ENCODE measurements around the gene RASGRF1. TPM values are rescaled to one million over a fixed set of nuclear protein-coding genes. Genes with fewer than 3 reads are reported as not detected.
A peak's percentile ranks its signal among the peaks of the same experiment; 100 is the strongest.

Gene RASGRF1
- total and polyA plus RNA-seq, 9 of the 15 experiments (the other 6 are each of a cell fraction or from before 2014, with no cell fraction given): 0.03 to 0.58 (median 0.06) TPM; not detected in 1

GRCh38 chr15:78934655-78935023 lies 155.9 kb downstream of the RASGRF1 start:
- Histone ChIP-seq H4K20me1 (replicated peaks; ENCODE audit: control insufficient read depth, insufficient read depth, low read length) (no peaks in the 10 kb centered on the region), H3K27ac (ENCODE audit: extremely low read depth, low read depth, low read length) (no peak overlapping the region), H3K27me3 (ENCODE audit: control insufficient read depth in 2 of 2, insufficient read depth in 2 of 2, low read length in 2 of 2) (no peaks in the 10 kb centered on the region), H3K9ac (ENCODE audit: insufficient read depth in 1 of 2, low read depth in 2 of 2, low read length in 2 of 2) (peak overlapping the region in 1 of 2 experiments; percentile 39; a peak in 1 of 4 replicates), H3K79me2 (ENCODE audit: control insufficient read depth, insufficient read depth, low read length) (peaks cover 9% of the 10 kb centered on the region; the same call in 2 of the 3 replicates), H2AFZ (ENCODE audit: low read depth, low read length) (no peak overlapping the region), H3K9me3 (replicated peaks; ENCODE audit: control insufficient read depth, insufficient read depth, low read depth, low read length) (no peaks in the 10 kb centered on the region), H3K4me1 (replicated peaks in 1 of 2; ENCODE audit: control insufficient read depth in 2 of 2, insufficient read depth in 2 of 2, low read length in 2 of 2) (peaks cover 26 to 34% of the 10 kb centered on the region in 2 experiments), H3K4me2 (ENCODE audit: insufficient read depth, low read length) (no peak overlapping the region), H3K36me3 (ENCODE audit: control insufficient read depth, insufficient read depth, low read length) (peaks cover 78% of the 10 kb centered on the region; the same call in 2 of the 3 replicates), H3K9me1 (ENCODE audit: control insufficient read depth, insufficient read depth, low read length) (no peaks in the 10 kb centered on the region), H3K4me3 (no peak overlapping the region)
- DNase-seq (ENCODE audit: extremely low read depth in 1 of 4, low spot score in 3 of 4) (no peak), ATAC-seq (no peak), FAIRE-seq (no peak)
- 82% methylated on average over 5 of the region's 5 CpGs for WGBS (ENCODE audit: insufficient coverage, low coverage, missing lambda C conversion rate)
- CTCF ChIA-PET (ENCODE audit: low intra/inter-chr PET ratio): no interaction called here
- in situ Hi-C loops (cut with MboI) (no loop called here), intact Hi-C loops (cut with micrococcal nuclease) (no loop called here)
- POLR2A ChIA-PET: interaction anchor here (1.9 kb wide), 1 partner anchor 10 kb away, joined by 10 read pairs; the partner anchor contains the start of gene CTSH
- BruUV-seq (replicated peaks): no TSS peak
- no peak for TF ChIP-seq SMARCA5 (IDR thresholded peaks at IDR 0.05)
- TF ChIP-seq PHB2 (IDR thresholded peaks at IDR 0.05; ENCODE audit: low read depth): no peak
- no peak for TF ChIP-seq BCOR (IDR thresholded peaks at IDR 0.05)
- no peak for TF ChIP-seq CLOCK (CRISPR knock-in tag; IDR thresholded peaks at IDR 0.05; ENCODE audit: borderline replicate concordance)
- TF ChIP-seq CBFA2T2 (conservative IDR thresholded peaks at IDR 0.05): no peak
- no peak for TF ChIP-seq ZNF282 (CRISPR knock-in tag; IDR thresholded peaks at IDR 0.05)
- TF ChIP-seq ZFP91 (CRISPR knock-in tag; IDR thresholded peaks at IDR 0.05): no peak
- TF ChIP-seq ESRRA (IDR thresholded peaks at IDR 0.05; ENCODE audit: borderline replicate concordance, low read depth): no peak
- TF ChIP-seq MAFG (tag; conservative IDR thresholded peaks at IDR 0.05): no peak
- no peak for TF ChIP-seq JUNB (CRISPR knock-in tag; conservative IDR thresholded peaks at IDR 0.05)
- TF ChIP-seq OTX1 (CRISPR knock-in tag; IDR thresholded peaks at IDR 0.05): no peak
- no peak for TF ChIP-seq NONO (IDR thresholded peaks at IDR 0.05; ENCODE audit: low read depth in 2 of 2, low read length in 1 of 2)
- TF ChIP-seq ZNF384 (IDR thresholded peaks at IDR 0.05; ENCODE audit: low read depth, low read length): no peak
- TF ChIP-seq PHF8 (IDR thresholded peaks at IDR 0.05; ENCODE audit: borderline replicate concordance, low read length): no peak
- no peak for TF ChIP-seq GATAD2A (IDR thresholded peaks at IDR 0.05)
- no peak for TF ChIP-seq RHOXF2B (CRISPR knock-in tag; conservative IDR thresholded peaks at IDR 0.05)
